Neural progenitor cell (in vitro differentiated cells): ENCODE measurements around the gene ATF4.
A peak's percentile ranks its signal among the peaks of the same experiment; 100 is the strongest.

Source experiments
- CTCF ChIP-seq: fragments of 200-600 bp; sonication (generic); IDR thresholded peaks from 2 replicates; pipeline ENCODE4 v1.5.1; 2017; ENCODE audit warnings: antibody characterized with exemption, mild to moderate bottlenecking
- EZH2 ChIP-seq: fragments of 200-600 bp; sonication (generic); IDR thresholded peaks from 2 replicates; pipeline ENCODE4 v1.6.1; 2017; ENCODE audit warnings: antibody characterized with exemption, mild to moderate bottlenecking, moderate library complexity
- EZH2phosphoT487 ChIP-seq: fragments of 200-600 bp; sonication (generic); IDR thresholded peaks from 2 replicates; pipeline ENCODE4 v1.6.1; 2017; ENCODE audit warnings: antibody characterized with exemption

DNA sequence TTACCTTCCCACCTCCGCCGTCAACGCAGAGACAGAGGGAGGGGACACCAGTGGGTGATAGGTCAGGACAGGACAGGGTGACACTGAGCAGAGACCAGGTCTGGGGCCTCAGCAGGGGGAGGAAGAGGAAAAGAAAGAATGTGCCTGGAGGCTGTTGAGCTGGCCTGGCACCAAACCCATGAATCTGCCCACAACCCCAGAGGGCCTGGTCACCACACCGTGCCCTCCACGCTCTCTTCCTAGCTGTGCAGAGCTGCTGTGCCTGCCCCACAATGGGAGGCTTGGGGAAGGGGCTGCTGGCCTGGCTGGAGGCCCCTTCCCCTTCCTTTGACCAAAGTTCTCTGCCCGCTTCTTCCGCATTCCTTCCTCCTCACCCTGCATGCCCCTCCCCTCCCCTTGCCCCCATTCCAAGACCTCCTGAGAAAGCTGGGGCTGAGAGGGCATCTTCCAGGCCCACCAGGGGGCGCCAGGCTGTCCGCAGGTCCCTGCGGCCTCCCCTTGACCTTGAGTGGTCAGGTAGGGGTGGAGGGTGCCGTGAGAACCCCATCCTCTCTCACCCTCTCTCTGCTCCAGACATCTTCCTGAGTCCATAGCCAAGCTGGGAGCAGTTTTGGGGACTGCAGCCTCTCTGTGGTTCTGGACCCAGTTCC, 39.2 kb downstream of the ATF4 start:
- TF ChIP-seq CTCF, result peak; percentile 65
- no peak for TF ChIP-seq EZH2phosphoT487
- no peak for TF ChIP-seq EZH2
